ENCODE measurements around the gene CASP2. TPM values are rescaled to one million over a fixed set of nuclear protein-coding genes. Genes with fewer than 3 reads are reported as not detected.
A peak's percentile ranks its signal among the peaks of the same experiment; 100 is the strongest.

CASP2 gene
- total RNA-seq, 1 donor from 2014 or later: 39.8 TPM

- Histone ChIP-seq H3K36me3 (no peaks in the 10 kb centered on the region), H3K27me3 (peaks cover 35% of the 10 kb centered on the region), H3F3A (ENCODE audit: low read depth) (no peaks in the 10 kb centered on the region), H3K4me2 (no peak overlapping the region), H3K4me1 (no peaks in the 10 kb centered on the region), H3K9ac (no peak overlapping the region), H4K20me1 (ENCODE audit: low read depth) (no peaks in the 10 kb centered on the region), H3K9me3 (ENCODE audit: low read depth) (no peaks in the 10 kb centered on the region), H3K79me2 (ENCODE audit: low read depth) (no peaks in the 10 kb centered on the region), H2AFZ (replicated peaks) (no peak overlapping the region), H3K27ac (no peak overlapping the region), H3K4me3 (no peak overlapping the region)
- H3K27ac Mint-ChIP-seq: no peak overlapping the region
- DNase-seq (ENCODE audit: low spot score): no peak
- H3K4me3 Mint-ChIP-seq: no peak overlapping the region
- H3K36me3 Mint-ChIP-seq: no peaks in the 10 kb centered on the region
- TF ChIP-seq EZH2 (IDR thresholded peaks at IDR 0.05) (no peak), EZH2phosphoT487 (IDR thresholded peaks at IDR 0.05) (no peak), CTCF (IDR thresholded peaks at IDR 0.05) (no peak)
- H3K4me1 Mint-ChIP-seq: peaks cover 16% of the 10 kb centered on the region
- H3K9me3 Mint-ChIP-seq: peaks cover under 1% of the 10 kb centered on the region
- H3K27me3 Mint-ChIP-seq (ENCODE audit: insufficient read depth, low read depth): no peaks in the 10 kb centered on the region
These were observed 45.8 kb upstream of the CASP2 start for GRCh38 chr7:143242306-143242705.

- Histone ChIP-seq H3K27ac (no peak overlapping the region), H3K9ac (no peak overlapping the region), H3F3A (ENCODE audit: low read depth) (no peaks in the 10 kb centered on the region), H2AFZ (replicated peaks) (no peak overlapping the region), H3K4me3 (no peak overlapping the region), H3K79me2 (ENCODE audit: low read depth) (no peaks in the 10 kb centered on the region), H3K4me2 (no peak overlapping the region), H3K36me3 (no peaks in the 10 kb centered on the region), H3K9me3 (ENCODE audit: low read depth) (no peaks in the 10 kb centered on the region), H4K20me1 (ENCODE audit: low read depth) (no peaks in the 10 kb centered on the region), H3K27me3 (peaks cover 42% of the 10 kb centered on the region), H3K4me1 (no peaks in the 10 kb centered on the region)
- TF ChIP-seq EZH2phosphoT487 (IDR thresholded peaks at IDR 0.05): no peak
- TF ChIP-seq CTCF (IDR thresholded peaks at IDR 0.05): no peak
- Mint-ChIP-seq H3K9me3 (no peaks in the 10 kb centered on the region), H3K27me3 (ENCODE audit: insufficient read depth, low read depth) (no peaks in the 10 kb centered on the region), H3K27ac (no peak overlapping the region), H3K4me3 (no peak overlapping the region), H3K4me1 (peaks cover 16% of the 10 kb centered on the region), H3K36me3 (no peaks in the 10 kb centered on the region)
- DNase-seq (ENCODE audit: low spot score): no peak
These were observed 45.0 kb upstream of the CASP2 start for GRCh38 chr7:143243111-143243510.

GRCh38 chr7:143243614-143244013 is 44.5 kb upstream of the CASP2 start:
- Histone ChIP-seq H4K20me1 (ENCODE audit: low read depth) (no peaks in the 10 kb centered on the region), H3K4me1 (no peaks in the 10 kb centered on the region), H3K36me3 (no peaks in the 10 kb centered on the region), H3K4me3 (no peak overlapping the region), H3K27me3 (peaks cover 42% of the 10 kb centered on the region), H3K79me2 (ENCODE audit: low read depth) (no peaks in the 10 kb centered on the region), H3F3A (ENCODE audit: low read depth) (no peaks in the 10 kb centered on the region), H2AFZ (replicated peaks) (no peak overlapping the region), H3K9ac (no peak overlapping the region), H3K27ac (no peak overlapping the region), H3K9me3 (ENCODE audit: low read depth) (no peaks in the 10 kb centered on the region), H3K4me2 (no peak overlapping the region)
- no peaks in the 10 kb centered on the region for H3K36me3 Mint-ChIP-seq
- no peak overlapping the region for H3K27ac Mint-ChIP-seq
- no peaks in the 10 kb centered on the region for H3K9me3 Mint-ChIP-seq
- H3K4me1 Mint-ChIP-seq: peaks cover 16% of the 10 kb centered on the region
- no peak for TF ChIP-seq EZH2phosphoT487 (IDR thresholded peaks at IDR 0.05)
- no peak for TF ChIP-seq EZH2 (IDR thresholded peaks at IDR 0.05)
- no peak for TF ChIP-seq CTCF (IDR thresholded peaks at IDR 0.05)
- DNase-seq (ENCODE audit: low spot score): peak; percentile 7
- no peaks in the 10 kb centered on the region for H3K27me3 Mint-ChIP-seq (ENCODE audit: insufficient read depth, low read depth)
- no peak overlapping the region for H3K4me3 Mint-ChIP-seq

Measured in neural progenitor cell (in vitro differentiated cells).